Measurements from ENCODE around the gene MLPH. TPM values are rescaled to one million over a fixed set of nuclear protein-coding genes. Genes with fewer than 3 reads are reported as not detected.

MLPH gene
- total RNA-seq, 4 donors from 2014 or later: 13.3 to 37.9 (median 19.9) TPM

DNA sequence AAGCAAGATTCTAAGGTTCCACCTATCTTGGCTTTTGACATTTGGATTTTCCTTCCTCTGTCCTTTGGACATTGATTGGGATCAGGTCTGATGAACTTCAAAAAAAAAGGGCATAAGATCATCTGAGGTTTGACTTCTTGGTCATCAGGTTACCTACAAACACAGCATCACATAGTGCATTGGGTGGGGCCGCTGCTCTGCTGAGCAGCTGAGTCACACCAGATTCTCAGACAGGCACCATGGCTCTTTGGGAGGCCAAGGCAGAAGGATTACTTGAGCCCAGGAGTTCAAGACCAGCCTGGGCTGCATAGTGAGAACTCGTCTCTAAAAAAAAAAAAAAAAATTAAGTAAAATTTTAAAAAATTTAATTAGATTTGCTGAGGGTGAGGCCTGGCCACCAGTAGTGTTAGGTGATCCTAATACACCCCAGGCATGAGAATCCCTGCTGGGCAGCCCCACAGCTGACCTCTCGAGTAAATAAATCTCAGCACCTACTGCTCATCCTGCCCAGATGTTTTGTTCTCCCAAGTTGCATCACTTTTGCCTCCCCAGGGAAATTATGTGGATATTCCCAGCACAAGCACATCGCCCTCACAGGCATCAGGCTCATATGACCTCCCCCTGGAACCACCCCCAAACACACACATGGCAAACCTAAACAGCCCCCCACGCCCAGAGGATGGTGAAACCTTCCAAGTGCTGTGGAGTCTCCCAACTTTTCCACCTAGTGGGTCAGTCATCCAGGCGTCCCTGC is 5.3 kb downstream of the MLPH start:
- intact Hi-C loops (cut with DNase I; ENCODE audit: low total_unique reads): no loop called here
- no peak for DNase-seq (ENCODE audit: low spot score in 2 of 2)
- TF ChIP-seq POLR2A (IDR thresholded peaks at IDR 0.05) (no peak), CTCF (IDR thresholded peaks at IDR 0.05) (no peak)
- 93 to 94% methylated on average over 6 of the region's 6 CpGs for WGBS, 2 donors
- no peak overlapping the region for H3K4me3 ChIP-seq (ENCODE audit: low read depth, poor library complexity, severe bottlenecking)

GRCh38 chr2:237494066-237494465 is 7.0 kb downstream of the MLPH start:
- no peak overlapping the region for H3K4me3 ChIP-seq (ENCODE audit: low read depth, poor library complexity, severe bottlenecking)
- intact Hi-C loops (cut with DNase I; ENCODE audit: low total_unique reads): no loop called here
- no peak for DNase-seq (ENCODE audit: low spot score in 2 of 2)
- WGBS, 2 donors: 76 to 86% methylated on average over 5 of the region's 5 CpGs
- no peak for TF ChIP-seq CTCF (IDR thresholded peaks at IDR 0.05)
- TF ChIP-seq POLR2A (IDR thresholded peaks at IDR 0.05): no peak

DNA sequence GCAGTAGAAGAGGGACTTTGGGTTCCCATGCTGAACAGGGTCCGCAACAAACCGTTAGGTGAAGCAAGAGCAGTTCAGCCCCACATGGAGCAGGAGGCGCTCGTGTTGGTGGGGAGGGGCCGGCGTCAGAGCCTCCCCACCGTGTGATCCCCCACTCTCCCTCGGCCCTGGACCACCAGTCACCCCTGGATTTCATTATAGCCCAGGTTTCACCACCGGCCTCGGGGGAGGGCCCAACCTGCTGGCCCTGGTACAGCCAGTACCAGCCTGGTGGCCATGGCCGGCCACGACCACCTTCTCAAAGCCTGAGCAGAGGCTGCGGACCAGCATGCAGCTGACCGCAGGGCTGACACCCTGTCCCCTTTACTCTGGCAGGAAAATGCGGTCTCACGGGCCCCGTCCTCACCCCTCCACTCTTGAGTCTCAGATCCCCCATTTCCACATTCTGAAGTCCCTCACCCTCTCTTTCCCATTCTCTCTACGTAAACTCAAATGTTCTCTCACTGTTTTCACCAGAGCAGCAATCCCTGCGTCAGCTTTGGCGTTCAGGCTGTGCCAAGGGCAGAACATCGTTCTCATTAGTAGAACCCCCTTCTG is 8.6 kb downstream of the MLPH start:
- intact Hi-C loops (cut with DNase I; ENCODE audit: low total_unique reads): no loop called here
- TF ChIP-seq CTCF (IDR thresholded peaks at IDR 0.05) (no peak), POLR2A (IDR thresholded peaks at IDR 0.05) (no peak)
- H3K4me3 ChIP-seq (ENCODE audit: low read depth, poor library complexity, severe bottlenecking): no peak overlapping the region
- no peak for DNase-seq (ENCODE audit: low spot score in 2 of 2)
- 88 to 91% methylated on average over 20 to 21 of the region's 21 CpGs for WGBS, 2 donors

DNA sequence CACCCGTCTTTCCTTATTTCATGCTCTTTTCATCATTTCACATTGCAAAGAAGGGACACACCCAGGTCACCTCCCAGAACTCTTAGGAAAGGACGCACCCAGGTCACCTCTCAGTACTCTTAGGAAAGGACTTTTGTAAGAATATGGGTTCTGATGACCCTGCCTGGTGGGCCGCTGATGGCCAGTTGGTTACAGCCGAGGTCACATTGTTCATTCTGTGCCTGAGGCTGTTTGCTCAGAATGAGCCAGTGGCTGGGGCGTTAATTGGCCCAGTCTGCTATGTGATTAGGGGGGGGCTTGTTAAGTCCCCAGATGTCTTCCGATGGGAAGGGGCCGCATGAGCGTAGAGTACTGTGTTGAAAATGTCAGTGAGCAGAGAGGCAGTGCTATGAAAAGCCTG is 9.4 kb downstream of the MLPH start:
- 77 to 85% methylated on average over 8 of the region's 8 CpGs for WGBS, 2 donors
- H3K4me3 ChIP-seq (ENCODE audit: low read depth, poor library complexity, severe bottlenecking): no peak overlapping the region
- TF ChIP-seq CTCF (IDR thresholded peaks at IDR 0.05): no peak
- no peak for TF ChIP-seq POLR2A (IDR thresholded peaks at IDR 0.05)
- intact Hi-C loops (cut with DNase I; ENCODE audit: low total_unique reads): no loop called here
- no peak for DNase-seq (ENCODE audit: low spot score in 2 of 2)

DNA sequence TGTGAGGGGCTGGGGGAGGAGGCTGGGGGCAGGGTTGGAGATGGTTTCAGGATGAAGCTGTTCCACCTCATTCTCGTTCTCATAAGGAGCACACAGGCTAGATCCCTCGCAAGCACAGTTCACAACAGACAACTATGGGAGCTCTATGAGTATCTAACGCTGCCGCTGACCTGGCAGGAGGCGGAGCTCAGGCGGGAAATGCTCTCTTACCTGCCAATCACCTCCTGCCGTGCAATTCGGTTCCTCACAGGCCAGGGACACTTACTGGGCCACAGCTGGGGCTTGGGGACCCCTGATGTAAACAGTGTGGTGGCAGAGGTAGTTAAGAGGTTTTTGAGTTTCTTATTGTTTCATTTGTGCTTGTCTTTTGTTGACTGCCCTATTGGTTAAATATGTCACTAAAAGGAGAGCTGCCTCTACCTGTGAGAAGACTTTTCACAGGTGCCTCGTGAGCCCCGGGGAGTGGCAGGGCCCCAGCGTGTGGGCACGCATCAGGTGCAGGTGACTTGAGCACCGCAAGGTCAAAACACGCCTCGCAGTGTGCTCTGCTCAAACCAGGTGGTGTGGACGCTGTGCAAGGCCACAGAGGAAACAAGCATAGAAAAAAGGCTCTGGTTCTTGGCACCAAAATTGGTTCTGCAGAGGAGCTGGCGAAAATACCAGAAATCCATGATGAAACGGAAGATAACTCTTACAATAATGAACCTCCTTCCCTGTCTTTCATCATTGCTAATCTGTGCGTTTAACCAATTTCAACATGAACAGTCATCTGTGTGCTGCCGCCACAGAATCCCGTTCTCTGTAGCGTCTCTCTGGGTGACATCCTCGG is 10.2 kb downstream of the MLPH start:
- DNase-seq (ENCODE audit: low spot score in 2 of 2): no peak
- no peak overlapping the region for H3K4me3 ChIP-seq (ENCODE audit: low read depth, poor library complexity, severe bottlenecking)
- 68 to 71% methylated on average over 23 of the region's 23 CpGs for whole genome bisulfite sequencing, 2 donors
- intact Hi-C loops (cut with DNase I; ENCODE audit: low total_unique reads): no loop called here
- no peak for TF ChIP-seq CTCF (IDR thresholded peaks at IDR 0.05)
- no peak for TF ChIP-seq POLR2A (IDR thresholded peaks at IDR 0.05)

Measured in lower leg skin (tissue), 4 donors.